ENCODE results near the gene SYS1. TPM values are rescaled to one million over a fixed set of nuclear protein-coding genes. Genes with fewer than 3 reads are reported as not detected.

Gene SYS1
- total RNA-seq, 1 experiment from 2014 or later: 20.5 TPM

- TF ChIP-seq YY1 (IDR thresholded peaks at IDR 0.05; ENCODE audit: extremely low read depth, insufficient replicate concordance, low read depth, low read length): no peak
- no peak for TF ChIP-seq POLR2A (IDR thresholded peaks at IDR 0.05; ENCODE audit: borderline replicate concordance, extremely low read depth, insufficient read depth, insufficient read length)
- TF ChIP-seq ZFX (IDR thresholded peaks at IDR 0.05): peak; percentile 69; the same call in 1 of the 2 replicates
- no peak for TF ChIP-seq REST (IDR thresholded peaks at IDR 0.05; ENCODE audit: low read depth)
- no peak for TF ChIP-seq EZH2phosphoT487 (IDR thresholded peaks at IDR 0.05; ENCODE audit: borderline replicate concordance)
- no peak for TF ChIP-seq EZH2 (IDR thresholded peaks at IDR 0.05)
- TF ChIP-seq ZBTB33 (IDR thresholded peaks at IDR 0.05; ENCODE audit: extremely low read depth, insufficient replicate concordance, low read length): no peak
- peak; percentile 63; the same call in 1 of the 2 replicates for TF ChIP-seq POLR2AphosphoS5 (IDR thresholded peaks at IDR 0.05; ENCODE audit: low read depth, low read length)
- TF ChIP-seq CBX3 (IDR thresholded peaks at IDR 0.05; ENCODE audit: low read depth): no peak
Measured at GRCh38 chr20:45406260-45407066, 43.5 kb downstream of the SYS1 start (continued).
